Activated naive CD4-positive, alpha-beta T cell (primary cell): Measurements from ENCODE around the gene PRKX.
"Not testable (repeated sequence)": the region's sequence is repeated elsewhere in the genome, so short reads cannot be mapped to it uniquely, and the experiment has no call there.

Experiments
- DNase-seq, 4 experiments: peaks; one replicate each; lab custom pipeline; 2025; lab: John Stamatoyannopoulos, UW

The PRKX gene

DNA sequence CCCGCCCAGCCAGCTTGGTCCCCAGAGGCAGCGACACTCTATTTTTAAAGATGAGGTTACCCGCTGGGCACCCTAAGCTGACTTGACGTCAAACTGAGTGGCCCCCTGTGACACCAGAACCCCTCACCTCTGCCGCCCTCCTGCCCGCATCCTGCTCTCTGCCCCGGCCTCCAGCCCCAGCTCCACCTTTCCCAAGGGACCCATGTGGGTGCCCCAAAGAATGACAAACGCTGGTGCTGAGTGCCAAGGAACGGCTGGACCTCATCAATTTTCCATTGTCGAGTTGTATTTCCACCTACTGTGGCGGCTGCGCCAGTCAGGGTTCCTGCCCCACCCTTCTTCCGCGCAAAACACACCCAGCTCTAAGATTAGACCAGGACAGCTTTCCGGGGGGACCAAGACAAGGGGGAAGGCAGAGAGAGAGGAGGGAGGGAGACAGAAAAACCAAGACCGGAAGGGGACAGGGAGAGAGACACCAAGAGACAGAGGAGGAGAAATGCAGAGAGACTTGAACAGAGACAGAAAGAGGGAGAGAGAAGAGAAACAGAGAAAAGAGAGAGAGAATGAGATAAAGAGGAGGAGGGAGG is 2.0 kb downstream of the PRKX start:
- no peak for DNase-seq

DNA sequence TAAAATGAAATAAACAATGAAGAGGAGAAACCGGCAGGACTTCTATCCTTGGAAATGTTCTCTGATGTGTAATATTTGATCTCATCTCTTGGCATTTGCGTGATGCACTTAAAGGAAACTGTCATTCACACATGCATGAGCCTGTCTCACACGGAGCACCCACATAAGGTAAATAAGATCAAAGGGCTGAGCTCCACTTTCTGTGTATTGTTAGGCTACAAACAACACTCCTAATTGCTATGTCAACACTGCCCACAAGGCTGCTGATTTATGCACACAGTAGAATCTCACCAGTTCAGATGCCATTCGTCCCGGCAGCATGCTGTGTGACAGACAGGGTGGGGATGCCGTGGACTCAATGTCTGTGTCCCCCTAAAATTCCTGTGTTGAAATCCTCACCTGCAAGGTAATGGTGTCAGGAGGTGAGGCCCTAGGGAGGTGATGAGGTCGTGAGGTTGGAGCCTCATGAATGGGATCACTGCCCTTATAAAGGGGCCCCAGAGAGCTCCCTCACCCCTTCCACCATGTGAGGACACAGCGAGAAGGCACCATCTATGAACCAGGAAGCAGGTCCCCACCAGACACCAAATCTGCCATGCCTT is 5.7 kb downstream of the PRKX start:
- DNase-seq, result not testable (repeated sequence)

DNA sequence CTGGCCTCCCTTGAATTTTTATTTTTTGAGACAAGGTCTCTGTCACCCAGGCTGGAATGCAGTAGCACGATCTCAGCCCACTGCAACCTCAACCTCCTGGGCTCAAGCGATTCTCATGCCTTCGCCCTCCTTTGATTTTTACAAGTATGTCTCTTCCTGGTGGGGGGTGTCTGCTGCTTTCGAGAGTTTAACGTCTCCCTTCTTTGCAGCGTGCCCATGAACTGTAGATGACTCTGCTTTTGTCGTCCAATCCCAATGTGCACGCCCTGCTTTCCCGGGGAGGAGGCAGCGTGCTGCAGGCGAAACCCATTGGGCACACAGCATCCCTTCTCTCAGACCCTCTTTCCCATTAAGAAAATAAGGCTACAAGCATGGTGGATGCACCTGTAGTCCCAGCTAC is 7.0 kb downstream of the PRKX start:
- no peak for DNase-seq

DNA sequence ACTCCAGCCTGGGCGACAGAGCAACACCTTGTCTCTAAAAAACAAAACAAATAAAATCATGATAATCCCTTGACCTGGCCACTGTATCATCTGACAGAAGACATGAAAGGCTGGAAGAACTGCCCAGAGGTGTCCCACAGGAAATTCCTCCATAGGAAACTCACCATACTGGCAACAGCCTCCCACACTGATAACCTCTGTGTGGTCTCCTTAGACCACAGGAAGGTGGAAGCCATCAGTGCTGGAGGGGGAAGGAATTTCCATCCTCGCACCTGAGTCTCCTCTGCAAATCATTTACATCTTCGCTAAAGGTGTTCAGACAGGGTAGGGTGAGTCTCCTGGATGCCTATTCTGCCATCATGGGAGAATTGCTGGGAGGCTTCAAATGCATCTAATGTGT is 10.2 kb downstream of the PRKX start:
- not testable (repeated sequence) for DNase-seq

DNA sequence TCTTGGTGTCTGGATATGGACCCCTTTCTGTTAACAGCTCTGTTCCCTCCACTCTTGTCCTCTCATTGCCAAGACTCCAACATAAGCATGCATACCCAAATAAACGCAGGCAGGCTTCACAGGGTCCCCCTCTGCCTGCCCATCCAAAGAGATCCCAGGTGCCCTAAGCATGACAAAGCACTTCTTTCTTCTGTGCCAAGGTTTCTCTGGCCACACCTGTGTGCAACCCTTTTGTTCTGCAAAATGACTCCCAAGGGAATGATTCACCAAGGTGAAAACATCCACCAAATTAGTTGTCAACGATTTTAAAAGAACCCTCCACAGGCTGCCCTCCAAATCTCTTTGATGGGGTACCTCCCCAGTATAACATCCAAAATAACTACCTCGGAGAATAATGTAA is 11.4 kb downstream of the PRKX start:
- DNase-seq, result not testable (repeated sequence)

GRCh38 chrX:3701445-3701928 is 12.0 kb downstream of the PRKX start:
- DNase-seq, result not testable (repeated sequence)

GRCh38 chrX:3699821-3700381 is 13.5 kb downstream of the PRKX start:
- DNase-seq, result no peak

GRCh38 chrX:3697701-3698279 is 15.7 kb downstream of the PRKX start:
- no peak for DNase-seq

DNA sequence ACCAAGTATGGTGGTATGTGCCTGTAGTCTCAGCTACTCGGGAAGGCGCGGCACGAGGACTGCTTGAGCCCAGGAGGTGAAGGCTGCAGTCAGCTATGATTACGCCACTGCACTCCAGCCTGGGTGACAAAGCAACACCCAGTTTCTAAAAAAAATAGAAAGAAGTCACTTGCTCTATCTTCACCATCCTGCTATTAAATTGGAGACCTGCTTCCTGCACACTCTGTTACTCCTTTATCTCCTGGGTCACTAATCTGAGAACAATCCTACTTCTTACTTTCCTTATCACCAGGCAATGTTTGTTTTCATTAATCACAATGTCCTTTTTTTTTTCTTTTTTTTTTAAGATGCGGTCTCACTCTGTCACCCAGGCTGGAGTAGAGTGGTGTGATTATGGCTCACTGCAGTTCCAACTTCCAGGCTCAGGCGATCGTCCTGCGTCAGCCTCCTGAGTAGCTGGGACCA is 16.2 kb downstream of the PRKX start:
- DNase-seq, result no peak

DNA sequence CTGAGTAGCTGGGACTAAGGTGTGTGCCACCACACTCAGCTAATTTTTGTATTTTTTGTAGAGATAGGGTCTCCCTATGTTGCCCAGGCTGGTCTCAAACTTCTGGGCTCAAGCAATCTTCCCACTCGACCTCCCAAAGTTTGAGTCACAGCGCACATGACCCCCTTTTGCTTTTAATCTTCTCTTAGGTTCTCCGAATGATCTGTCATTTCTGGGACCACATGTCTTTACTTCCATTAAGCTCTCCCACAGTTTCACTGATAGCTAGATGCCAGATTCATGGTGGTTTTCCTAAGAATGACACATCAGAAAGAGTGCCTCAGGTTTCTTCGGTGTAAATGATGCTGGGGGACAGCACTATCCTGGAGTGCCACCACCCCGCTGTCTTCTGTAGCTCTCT is 17.9 kb downstream of the PRKX start:
- DNase-seq, result no peak

DNA sequence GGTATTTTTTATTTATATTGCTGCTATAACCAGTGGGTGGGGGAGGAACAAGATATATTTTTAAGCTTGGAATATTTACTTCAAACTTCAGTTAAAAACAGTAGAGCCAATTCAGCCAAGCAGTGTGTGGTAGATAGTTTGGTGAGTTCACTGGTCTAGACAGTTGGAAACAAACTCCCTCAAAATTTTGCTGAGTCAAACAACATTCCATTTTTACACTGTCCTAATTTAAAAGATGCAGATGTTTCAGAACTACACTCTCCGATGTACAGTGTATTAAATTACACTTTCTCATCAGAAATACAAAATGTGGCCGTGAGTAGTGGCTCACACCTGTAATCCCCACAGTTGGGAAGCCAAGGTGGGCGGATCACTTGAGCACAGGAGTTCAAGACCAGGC is 23.3 kb downstream of the PRKX start:
- DNase-seq, result no peak

GRCh38 chrX:3683236-3683635 is 30.2 kb downstream of the PRKX start:
- DNase-seq, result not testable (repeated sequence)

DNA sequence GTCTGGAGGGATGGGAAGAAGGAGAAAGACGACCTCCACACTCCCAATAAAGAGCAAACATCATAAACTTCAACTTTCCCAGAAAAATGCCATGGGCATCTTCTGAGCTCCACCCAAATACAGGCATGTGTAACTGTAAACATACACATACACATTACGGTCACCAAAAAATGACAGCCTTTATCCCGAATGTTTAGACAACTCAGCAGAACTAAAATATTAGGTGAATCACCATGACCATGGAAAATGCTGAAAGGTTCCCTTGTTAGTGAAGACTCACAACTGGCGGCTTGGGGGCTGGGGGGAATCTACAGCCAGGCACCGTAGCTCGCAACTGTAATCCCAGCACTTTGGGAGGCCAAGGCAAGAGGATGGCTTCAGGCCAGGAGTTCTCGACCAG is 33.0 kb downstream of the PRKX start:
- DNase-seq, result no peak

DNA sequence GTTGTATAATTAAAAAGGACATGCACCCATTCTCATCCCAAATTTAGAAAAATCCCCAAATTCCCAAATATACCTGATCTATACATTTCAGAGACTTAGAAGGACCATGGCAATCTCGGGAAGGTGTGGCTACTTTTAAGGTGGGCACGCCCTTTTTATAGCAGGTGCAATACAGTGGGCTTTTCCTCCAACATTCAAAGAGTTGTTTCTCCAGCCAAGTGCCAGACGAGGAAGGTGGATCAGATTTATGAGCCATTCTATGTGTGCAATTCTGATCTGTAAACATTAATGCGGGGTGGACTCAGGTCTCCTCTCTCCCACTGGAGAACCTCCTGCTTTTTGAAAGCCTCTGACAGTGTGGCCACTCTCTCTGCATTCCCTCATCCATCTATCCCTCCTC is 33.8 kb downstream of the PRKX start:
- DNase-seq, result no peak

- DNase-seq, result no peak
Observed at GRCh38 chrX:3678328-3678727, 35.1 kb downstream of the PRKX start.

DNA sequence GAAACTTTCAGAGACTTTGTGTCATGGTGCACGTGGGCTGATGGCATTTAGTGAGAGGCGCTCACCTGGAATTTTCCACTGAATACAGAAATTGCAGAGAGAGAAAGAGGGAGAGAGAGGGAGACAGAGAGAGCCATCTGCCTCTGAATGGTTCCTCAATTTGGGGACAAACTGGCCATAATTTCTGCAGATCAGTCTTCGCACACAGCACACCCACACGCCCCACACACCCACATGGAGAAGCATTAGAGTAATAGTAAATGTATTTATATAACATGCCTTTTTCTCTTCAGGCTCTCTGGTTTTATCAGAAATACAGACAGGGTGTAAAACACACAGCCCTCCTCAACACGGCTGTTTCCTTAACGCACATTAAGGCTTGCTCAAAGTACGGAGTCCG is 38.6 kb downstream of the PRKX start:
- DNase-seq, result no peak

- no peak for DNase-seq
Observed at GRCh38 chrX:3669841-3670475, 43.5 kb downstream of the PRKX start.

- DNase-seq, result no peak
Observed at GRCh38 chrX:3666975-3667374, 46.5 kb downstream of the PRKX start.

GRCh38 chrX:3664921-3665320 is 48.5 kb downstream of the PRKX start:
- no peak for DNase-seq

- not testable (repeated sequence) for DNase-seq
Observed at GRCh38 chrX:3663576-3664250, 49.7 kb downstream of the PRKX start.

- DNase-seq, result no peak
Observed at GRCh38 chrX:3659761-3660160, 53.7 kb downstream of the PRKX start.

DNA sequence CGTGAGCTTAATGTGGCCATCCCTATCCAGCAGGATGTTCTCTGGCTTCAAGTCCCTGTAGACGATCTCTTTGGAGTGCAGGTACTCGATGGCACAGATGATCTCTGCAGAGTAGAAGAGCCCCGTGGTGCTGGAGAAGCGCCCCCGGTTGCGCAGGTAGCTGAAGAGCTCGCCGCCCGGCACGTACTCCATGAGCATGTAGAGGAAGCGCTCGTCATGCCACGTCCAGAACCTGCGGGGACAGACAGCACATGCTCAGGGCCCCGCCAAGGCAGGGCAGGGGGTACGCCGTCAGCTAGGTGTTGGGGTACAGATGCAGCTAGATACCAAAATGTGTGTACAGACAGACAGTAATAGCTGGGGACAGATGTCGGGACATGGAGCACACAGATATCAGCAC is 58.3 kb downstream of the PRKX start:
- DNase-seq, result no peak
